Heart right ventricle (tissue), 16 donors: ENCODE results near the gene HACD4. TPM values are rescaled to one million over a fixed set of nuclear protein-coding genes. Genes with fewer than 3 reads are reported as not detected.

Experiments
- ATAC-seq, 8 donors: fragments of 200-7000 bp; cut with Tn5 transposase; one replicate each; pipeline ENCODE4 v1.9.1; 2020; ENCODE audit warnings: mild to moderate bottlenecking in 8 of 8, moderate library complexity in 8 of 8, moderate number of reproducible peaks in 1 of 8
- DNase-seq, 2 donors: peaks; one replicate each; pipeline ENCODE4 v3.0.0-alpha.2; 2020
- H3K27ac ChIP-seq, 10 donors: fragments of 200-600 bp; sonication (generic) in 2 of 10; one replicate each; pipeline versions ENCODE4 v1.5.0 to v1.8.0; 2020 to 2022; ENCODE audit warnings: mild to moderate bottlenecking in 3 of 10
- H3K27me3 ChIP-seq, 7 donors: fragments of 200-600 bp; one replicate each; pipeline ENCODE4 v1.8.0; 2021 to 2022; ENCODE audit warnings: mild to moderate bottlenecking in 2 of 7
- H3K36me3 ChIP-seq, 9 donors: fragments of 200-600 bp; sonication (generic) in 1 of 9; one replicate each; pipeline versions ENCODE4 v1.5.0 to v1.8.0; 2020 to 2022; ENCODE audit warnings: mild to moderate bottlenecking in 2 of 9
- H3K4me1 ChIP-seq, 9 donors: fragments of 200-600 bp; sonication (generic) in 1 of 9; one replicate each; pipeline versions ENCODE4 v1.5.0 to v1.8.0; 2020 to 2022; ENCODE audit warnings: mild to moderate bottlenecking in 4 of 9
- H3K4me3 ChIP-seq, 10 donors: fragments of 200-600 bp; sonication (generic) in 2 of 10; one replicate each; pipeline versions ENCODE4 v1.5.0 to v1.8.0; 2020 to 2022; ENCODE audit warnings: mild to moderate bottlenecking in 7 of 10, moderate library complexity in 2 of 10
- H3K9me3 ChIP-seq, 11 donors: fragments of 200-600 bp in 10 of 11; sonication (generic) in 2 of 11; one replicate each; pipeline versions ENCODE4 v1.5.0 to v1.8.0; 2013 to 2022; ENCODE audit warnings: mild to moderate bottlenecking in 2 of 11, control low read depth in 1 of 11, moderate library complexity in 1 of 11
- WGBS, 2 donors: extraction: QIAGEN DNeasy Blood & Tissue Kit; methylation state at CpG; one replicate each; pipeline ENCODE4 v1.1.7; 2013; ENCODE audit warnings: inconsistent platforms in 1 of 2; 5-methylcytosine and 5-hydroxymethylcytosine counted together
- intact Hi-C, 10 donors: fragments of 100-400 bp; cut with DNase I; formaldehyde crosslinking; loops; one replicate each; pipeline versions ENCODE4 v1.11.1 to v1.14.2; 2022
- polyA plus RNA-seq, 2 donors: library from polyadenylated mRNA; stranded (reverse); fragments of 200-250 nt; gene quantifications; one replicate each; pipeline ENCODE4 v1.2.3, GENCODE V29; 2013
- total RNA-seq, 10 donors: library from RNA; stranded (reverse); fragmentation: NEBNext Ultra II Directional in 3 of 10; extraction: Animal tissue kit (Norgen Biotek cat#: 25700) in 3 of 10; gene quantifications; one replicate each; pipeline versions ENCODE4 v1.2.1 to v1.2.4, GENCODE V29; 2021 to 2023
- TF ChIP-seq, protein P1 (sequence below), 9 donors: fragments of 200-600 bp; sonication (generic) in 2 of 9; IDR thresholded peaks; one replicate each; pipeline versions ENCODE4 v1.5.0 to v1.8.0; 2021 to 2022; ENCODE audit warnings: antibody characterized with exemption in 9 of 9, mild to moderate bottlenecking in 5 of 9, moderate library complexity in 1 of 9
- donor health status: Arrhythmogenic right ventricular cardiomyopathy.
- donor health status: ischemic (EF 13 %, LVEDD 7.1; RV severe dilation, severe dysfunction).
- donor health status: healthy with polysubstance abuse.
- donor health status: DM: no; HTN: yes; CAD: no.
- donor health status: DM: no; HTN: no; CAD: no.
- donor health status: ischemic (EF 25% LVEDD 6.9; RV normal size, moderate dysfunction).
- donor health status: ischemic (EF 25% LVEDD 5.7; RV mildly dilated, moderate dysfunction).
- donor health status: healthy.
- donor health status: DM: yes; HTN: yes; CAD: no.
- donor health status: Ischemic cardiomyopathy.
- donor health status: ischemic (EF 35%, LVEDD 5.7; RV mildly dilated, moderate dysfunction).
- donor health status: nonischemic (EF 11% LVEDD 7.7; RV severe dilation, severe dysfunction).
- donor health status: DM: yes; HTN: yes; CAD: no.
- donor health status: PGD.
- donor health status: ischemic (EF 29% LVEDD 5.4; RV normal size, mild dysfunction).
- donor health status: nonischemic (EF 23%, LVEDD 6.1; RV moderate dilation, normal function).

The HACD4 gene
- total and polyA plus RNA-seq, 12 donors: 0.23 to 1.9 (median 0.61) TPM

DNA sequence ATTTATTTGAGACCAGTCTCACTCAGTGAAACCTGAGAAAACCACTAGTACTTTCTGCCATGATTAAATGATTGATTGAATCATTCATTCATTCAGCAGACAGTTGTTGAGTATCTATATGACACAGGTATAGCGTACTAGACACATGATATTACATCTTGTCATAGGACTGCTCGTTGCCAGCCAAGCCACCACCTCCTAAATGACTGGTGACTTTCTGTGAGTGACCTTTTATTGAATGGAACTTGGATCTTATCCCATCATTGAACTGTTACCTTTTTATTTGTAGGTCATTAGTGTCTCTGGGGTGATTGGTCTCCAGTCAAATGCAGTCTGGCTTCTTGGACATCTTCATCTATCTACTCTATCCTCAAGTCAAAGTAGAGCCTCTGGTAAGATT, 80.7 kb downstream of the HACD4 start:
- TF ChIP-seq, protein P1, sequence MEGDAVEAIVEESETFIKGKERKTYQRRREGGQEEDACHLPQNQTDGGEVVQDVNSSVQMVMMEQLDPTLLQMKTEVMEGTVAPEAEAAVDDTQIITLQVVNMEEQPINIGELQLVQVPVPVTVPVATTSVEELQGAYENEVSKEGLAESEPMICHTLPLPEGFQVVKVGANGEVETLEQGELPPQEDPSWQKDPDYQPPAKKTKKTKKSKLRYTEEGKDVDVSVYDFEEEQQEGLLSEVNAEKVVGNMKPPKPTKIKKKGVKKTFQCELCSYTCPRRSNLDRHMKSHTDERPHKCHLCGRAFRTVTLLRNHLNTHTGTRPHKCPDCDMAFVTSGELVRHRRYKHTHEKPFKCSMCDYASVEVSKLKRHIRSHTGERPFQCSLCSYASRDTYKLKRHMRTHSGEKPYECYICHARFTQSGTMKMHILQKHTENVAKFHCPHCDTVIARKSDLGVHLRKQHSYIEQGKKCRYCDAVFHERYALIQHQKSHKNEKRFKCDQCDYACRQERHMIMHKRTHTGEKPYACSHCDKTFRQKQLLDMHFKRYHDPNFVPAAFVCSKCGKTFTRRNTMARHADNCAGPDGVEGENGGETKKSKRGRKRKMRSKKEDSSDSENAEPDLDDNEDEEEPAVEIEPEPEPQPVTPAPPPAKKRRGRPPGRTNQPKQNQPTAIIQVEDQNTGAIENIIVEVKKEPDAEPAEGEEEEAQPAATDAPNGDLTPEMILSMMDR (IDR thresholded peaks at IDR 0.05): no peak
- 95 to 98% methylated on average over 2 of the region's 2 CpGs for WGBS, 2 donors
- no peak overlapping the region for H3K27ac ChIP-seq
- H3K4me1 ChIP-seq: no peaks in the 10 kb centered on the region
- H3K4me3 ChIP-seq: no peak overlapping the region
- no peaks in the 10 kb centered on the region for H3K27me3 ChIP-seq
- no peak for DNase-seq
- no peak for ATAC-seq
- H3K36me3 ChIP-seq: peaks cover 0 to 93% (median 27%) of the 10 kb centered on the region in 9 donors
- H3K9me3 ChIP-seq: no peaks in the 10 kb centered on the region
- intact Hi-C loops: loop anchor here in 2 of 10 donors (5.0 to 10.0 kb wide), 3 partner anchors 64 to 1458 kb away; no protein-coding TSS in a partner anchor

Other genes starting within 250 kb of the HACD4 start
- gene IFNB1, start 46.3 kb upstream of the HACD4 start, total RNA-seq: not detected
- not detected for gene IFNB1, start 46.3 kb upstream of the HACD4 start, polyA plus RNA-seq
- gene IFNW1, start 110.2 kb upstream of the HACD4 start, total RNA-seq: not detected
- not detected for gene IFNW1, start 110.2 kb upstream of the HACD4 start, polyA plus RNA-seq
- gene IFNA21, start 135.0 kb upstream of the HACD4 start, total RNA-seq: not detected
- not detected for gene IFNA21, start 135.0 kb upstream of the HACD4 start, polyA plus RNA-seq
- gene IFNA4, start 155.9 kb upstream of the HACD4 start, total RNA-seq: not detected
- gene IFNA4, start 155.9 kb upstream of the HACD4 start, polyA plus RNA-seq: not detected
- gene IFNA7, start 170.6 kb upstream of the HACD4 start, total RNA-seq: not detected
- not detected for gene IFNA7, start 170.6 kb upstream of the HACD4 start, polyA plus RNA-seq
- not detected for gene IFNA10, start 175.5 kb upstream of the HACD4 start, total RNA-seq
- gene IFNA10, start 175.5 kb upstream of the HACD4 start, polyA plus RNA-seq: not detected
- not detected for gene IFNA16, start 185.7 kb upstream of the HACD4 start, total RNA-seq
- not detected for gene IFNA16, start 185.7 kb upstream of the HACD4 start, polyA plus RNA-seq
- not detected for gene IFNA17, start 196.6 kb upstream of the HACD4 start, total RNA-seq
- not detected for gene IFNA17, start 196.6 kb upstream of the HACD4 start, polyA plus RNA-seq
- not detected for gene IFNA14, start 208.4 kb upstream of the HACD4 start, total RNA-seq
- gene IFNA14, start 208.4 kb upstream of the HACD4 start, polyA plus RNA-seq: not detected